COLO668 (cell line): ENCODE results near the gene PRKCG.
A peak's percentile ranks its signal among the peaks of the same experiment; 100 is the strongest.

ENCODE experiments used
- DNase-seq: peaks from one replicate; lab custom pipeline; 2025; ENCODE audit not compliant: unreplicated experiment; lab: John Stamatoyannopoulos, UW

Gene PRKCG

GRCh38 chr19:53898166-53898565 lies 16.2 kb downstream of the PRKCG start:
- no peak for DNase-seq

GRCh38 chr19:53898636-53899341 lies 16.8 kb downstream of the PRKCG start:
- DNase-seq: no peak

GRCh38 chr19:53900191-53900860 lies 18.3 kb downstream of the PRKCG start:
- DNase-seq: no peak

- no peak for DNase-seq
These were observed 21.2 kb downstream of the PRKCG start for GRCh38 chr19:53903055-53903680.

- no peak for DNase-seq
These were observed 22.9 kb downstream of the PRKCG start for GRCh38 chr19:53904909-53905308.

GRCh38 chr19:53905787-53906186 lies 23.8 kb downstream of the PRKCG start:
- no peak for DNase-seq

GRCh38 chr19:53906211-53907192 lies 24.5 kb downstream of the PRKCG start:
- DNase-seq: peak; percentile 10

GRCh38 chr19:53907193-53907581 lies 25.2 kb downstream of the PRKCG start:
- no peak for DNase-seq

- DNase-seq: no peak
These were observed 25.7 kb downstream of the PRKCG start for GRCh38 chr19:53907690-53908089.

GRCh38 chr19:53908106-53908934 lies 26.3 kb downstream of the PRKCG start:
- peak; percentile 11 for DNase-seq

GRCh38 chr19:53908935-53909415 lies 27.0 kb downstream of the PRKCG start, which contains the start of gene CACNG7:
Gene CACNG7, plus strand, starts transcription at chr19:53909278. Its CDS starts 3,554 bp downstream, at chr19:53912832.
- DNase-seq: no peak

- DNase-seq: no peak
These were observed 27.6 kb downstream of the PRKCG start for GRCh38 chr19:53909471-53910169.

GRCh38 chr19:53910170-53910518 lies 28.1 kb downstream of the PRKCG start:
- DNase-seq: no peak

GRCh38 chr19:53912653-53913052 lies 30.7 kb downstream of the PRKCG start:
- DNase-seq: no peak

- DNase-seq: no peak
These were observed 33.0 kb downstream of the PRKCG start for GRCh38 chr19:53915000-53915399.

GRCh38 chr19:53916004-53916403 lies 34.0 kb downstream of the PRKCG start:
- DNase-seq: no peak

GRCh38 chr19:53917356-53917755 lies 35.4 kb downstream of the PRKCG start:
- no peak for DNase-seq

- DNase-seq: no peak
These were observed 45.7 kb downstream of the PRKCG start for GRCh38 chr19:53927739-53928138.

- DNase-seq: no peak
These were observed 54.0 kb downstream of the PRKCG start for GRCh38 chr19:53936029-53936428.
